Activated CD4-positive, CD25-positive, alpha-beta regulatory T cell treated with anti-CD3 and anti-CD28 coated beads, Interleukin-2, amount 50 U/mL, for 24 hours (primary cell): ENCODE measurements around the gene CTR9.
"Not testable (repeated sequence)": the region's sequence is repeated elsewhere in the genome, so short reads cannot be mapped to it uniquely, and the experiment has no call there.

Source experiments
- ATAC-seq, 2 donors: fragments of 150-1000 bp; cut with Tn5 transposase; one replicate each; pipeline ENCODE4 v1.10.0; 2021; ENCODE audit warnings: mild to moderate bottlenecking in 1 of 2, moderate library complexity in 1 of 2

CTR9 gene

GRCh38 chr11:10784232-10785145 lies 33.4 kb downstream of the CTR9 start:
- no peak for ATAC-seq

- no peak for ATAC-seq
Observed at GRCh38 chr11:10785146-10785474, 34.1 kb downstream of the CTR9 start.

- no peak for ATAC-seq
Observed at GRCh38 chr11:10786451-10786850, 35.4 kb downstream of the CTR9 start.

- peak; percentile 92 to 93 for ATAC-seq
Observed at GRCh38 chr11:10792385-10793068, 41.5 kb downstream of the CTR9 start.

GRCh38 chr11:10793470-10794255 lies 42.6 kb downstream of the CTR9 start:
- ATAC-seq, result no peak

GRCh38 chr11:10796191-10796590 lies 45.1 kb downstream of the CTR9 start:
- ATAC-seq, result no peak

GRCh38 chr11:10797001-10797400 lies 46.0 kb downstream of the CTR9 start:
- no peak for ATAC-seq

- ATAC-seq, result no peak
Observed at GRCh38 chr11:10797531-10797930, 46.5 kb downstream of the CTR9 start.

- peak; percentile 66 to 74 for ATAC-seq
Observed at GRCh38 chr11:10798330-10798928, 47.4 kb downstream of the CTR9 start.

GRCh38 chr11:10800292-10800691 lies 49.2 kb downstream of the CTR9 start:
- no peak for ATAC-seq

GRCh38 chr11:10803676-10804075 lies 52.6 kb downstream of the CTR9 start:
- ATAC-seq, result no peak

- no peak for ATAC-seq
Observed at GRCh38 chr11:10805741-10806140, 54.7 kb downstream of the CTR9 start.

- ATAC-seq, result no peak
Observed at GRCh38 chr11:10806206-10806605, 55.2 kb downstream of the CTR9 start.

- ATAC-seq, result no peak
Observed at GRCh38 chr11:10807493-10808234, 56.6 kb downstream of the CTR9 start.

GRCh38 chr11:10808235-10808552 lies 57.1 kb downstream of the CTR9 start:
- ATAC-seq, result no peak

- peak; percentile 95 for ATAC-seq
Observed at GRCh38 chr11:10808553-10809372, 57.7 kb downstream of the CTR9 start, which contains the start of gene EIF4G2. EIF4G2 (minus strand) TSS chr11:10808926.

GRCh38 chr11:10809373-10810160 lies 58.5 kb downstream of the CTR9 start:
- peak; percentile 3 to 7 for ATAC-seq

GRCh38 chr11:10813945-10814344 lies 62.9 kb downstream of the CTR9 start:
- no peak for ATAC-seq

GRCh38 chr11:10818594-10818993 lies 67.5 kb downstream of the CTR9 start:
- ATAC-seq, result no peak

- not testable (repeated sequence) for ATAC-seq
Observed at GRCh38 chr11:10822491-10822890, 71.4 kb downstream of the CTR9 start.
